ENCODE results near the gene PPIL4. TPM values are rescaled to one million over a fixed set of nuclear protein-coding genes. Genes with fewer than 3 reads are reported as not detected.

PPIL4 gene
- total RNA-seq, 1 experiment from 2014 or later: 36.9 TPM

- Histone ChIP-seq H4K91ac (ENCODE audit: insufficient read length, low read depth, low read length) (no peak overlapping the region), H2BK12ac (ENCODE audit: insufficient read length, low read depth, low read length) (no peak overlapping the region), H2AK5ac (ENCODE audit: insufficient read length, low read length) (no peak overlapping the region), H3K14ac (ENCODE audit: insufficient read depth, low read length) (no peak overlapping the region), H4K5ac (ENCODE audit: insufficient read length, low read depth, low read length) (no peak overlapping the region), H3K56ac (ENCODE audit: insufficient read length, low read depth, low read length) (no peak overlapping the region), H3K9me3 (ENCODE audit: control insufficient read depth, low read depth, low read length) (no peaks in the 10 kb centered on the region), H3K9ac (ENCODE audit: extremely low read depth, insufficient read length, low read length) (no peak overlapping the region), H3T11ph (ENCODE audit: low read length) (no peak overlapping the region), H2AFZ (ENCODE audit: low read length) (no peak overlapping the region), H2BK5ac (ENCODE audit: insufficient read length, low read length) (no peak overlapping the region), H2BK120ac (ENCODE audit: low read depth, low read length, poor library complexity, severe bottlenecking) (no peak overlapping the region), H3K79me1 (ENCODE audit: insufficient read depth, low read depth, low read length, poor library complexity, severe bottlenecking) (no peaks in the 10 kb centered on the region), H2BK20ac (ENCODE audit: low read depth, low read length, poor library complexity, severe bottlenecking) (no peak overlapping the region), H4K20me1 (ENCODE audit: control insufficient read depth, insufficient read depth, insufficient read length) (no peaks in the 10 kb centered on the region), H3K4me2 (ENCODE audit: insufficient read depth, insufficient read length, low read length) (no peak overlapping the region), H3K27me3 (ENCODE audit: insufficient read depth, low read length) (no peaks in the 10 kb centered on the region; the same call in 1 of the 2 replicates), H2BK15ac (ENCODE audit: low read depth, low read length) (no peak overlapping the region), H3K18ac (ENCODE audit: insufficient read length, low read depth, low read length) (no peak overlapping the region), H4K8ac (replicated peaks; ENCODE audit: insufficient read length, low read depth, low read length) (no peak overlapping the region), H3K79me2 (ENCODE audit: insufficient read depth, low read length) (no peaks in the 10 kb centered on the region), H3K23me2 (ENCODE audit: insufficient read length, low read depth, low read length, poor library complexity, severe bottlenecking) (no peaks in the 10 kb centered on the region), H3K23ac (ENCODE audit: insufficient read length, low read depth, low read length) (no peak overlapping the region), H3K27ac (ENCODE audit: insufficient read length, low read depth, low read length) (no peak overlapping the region), H3K4ac (ENCODE audit: low read depth, low read length) (no peak overlapping the region), H3K4me1 (ENCODE audit: insufficient read depth, low read length) (no peaks in the 10 kb centered on the region)
- peaks cover 18% of the 10 kb centered on the region for H3K27me3 Mint-ChIP-seq (ENCODE audit: low read depth)
- no peak for DNase-seq
- H3K4me1 Mint-ChIP-seq: no peaks in the 10 kb centered on the region
- WGBS (ENCODE audit: extremely low coverage, insufficient read length, low lambda C conversion rate): no CpG with 5 or more reads among the region's 5 CpGs
- TF ChIP-seq CTCF (conservative IDR thresholded peaks at IDR 0.05): no peak
- H3K27ac Mint-ChIP-seq: no peak overlapping the region
- H3K9me3 Mint-ChIP-seq: no peaks in the 10 kb centered on the region
- H3K36me3 Mint-ChIP-seq (ENCODE audit: insufficient read depth in 1 of 3, low read depth in 3 of 3): no peaks in the 10 kb centered on the region
- H3K4me3 Mint-ChIP-seq: no peak overlapping the region
Observed at GRCh38 chr6:149459761-149460160, 86.1 kb downstream of the PPIL4 start.

Measured in H9 (cell line).